Frontal cortex (tissue), 4 donors: ENCODE data around the gene CCL24. TPM values are rescaled to one million over a fixed set of nuclear protein-coding genes. Genes with fewer than 3 reads are reported as not detected.
A peak's percentile ranks its signal among the peaks of the same experiment; 100 is the strongest.
"Not testable (repeated sequence)": the region's sequence is repeated elsewhere in the genome, so short reads cannot be mapped to it uniquely, and the experiment has no call there.

ENCODE experiments used
- DNase-seq, 2 donors: peaks; one replicate each; pipeline ENCODE4 v3.0.0; 2012; ENCODE audit warnings: low spot score in 2 of 2
- FAIRE-seq: peaks from 2 replicates; lab custom pipeline; 2012; peaks lifted over from hg19 to GRCh38; lab: Jason Lieb, UNC
- total RNA-seq: library from RNA; depleted of rRNA; stranded (reverse); fragments of >200 nt; gene quantifications from one replicate; pipeline ENCODE4 v1.2.3, GENCODE V29; 2014
- donor health status: control.
- donor health status: control.
- donor health status: control.

CCL24 gene
- total RNA-seq, 1 donor from 2014 or later: not detected

DNA sequence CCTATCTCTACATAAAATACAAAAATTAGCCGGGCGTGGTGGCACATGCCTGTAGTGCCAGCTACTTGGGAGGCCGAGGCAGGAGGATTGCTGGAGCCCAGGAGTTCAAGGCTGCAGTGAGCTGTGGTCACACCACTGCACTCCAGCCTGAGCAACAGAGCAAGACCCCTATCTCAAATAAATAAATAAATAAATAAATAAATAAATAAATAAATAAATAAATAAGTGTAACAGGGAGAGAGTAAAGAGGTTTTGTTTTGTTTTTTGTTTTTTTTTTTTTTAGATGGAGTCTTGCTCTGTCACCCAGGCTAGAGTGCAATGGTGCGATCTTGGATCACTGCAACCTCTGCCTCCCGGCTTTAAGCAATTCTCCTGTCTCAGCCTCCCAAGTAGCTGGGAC is 21.0 kb downstream of the CCL24 start:
- not testable (repeated sequence) for FAIRE-seq, DNase-seq

- FAIRE-seq: no peak
Observed at GRCh38 chr7:75789361-75789924, 24.2 kb downstream of the CCL24 start.

DNA sequence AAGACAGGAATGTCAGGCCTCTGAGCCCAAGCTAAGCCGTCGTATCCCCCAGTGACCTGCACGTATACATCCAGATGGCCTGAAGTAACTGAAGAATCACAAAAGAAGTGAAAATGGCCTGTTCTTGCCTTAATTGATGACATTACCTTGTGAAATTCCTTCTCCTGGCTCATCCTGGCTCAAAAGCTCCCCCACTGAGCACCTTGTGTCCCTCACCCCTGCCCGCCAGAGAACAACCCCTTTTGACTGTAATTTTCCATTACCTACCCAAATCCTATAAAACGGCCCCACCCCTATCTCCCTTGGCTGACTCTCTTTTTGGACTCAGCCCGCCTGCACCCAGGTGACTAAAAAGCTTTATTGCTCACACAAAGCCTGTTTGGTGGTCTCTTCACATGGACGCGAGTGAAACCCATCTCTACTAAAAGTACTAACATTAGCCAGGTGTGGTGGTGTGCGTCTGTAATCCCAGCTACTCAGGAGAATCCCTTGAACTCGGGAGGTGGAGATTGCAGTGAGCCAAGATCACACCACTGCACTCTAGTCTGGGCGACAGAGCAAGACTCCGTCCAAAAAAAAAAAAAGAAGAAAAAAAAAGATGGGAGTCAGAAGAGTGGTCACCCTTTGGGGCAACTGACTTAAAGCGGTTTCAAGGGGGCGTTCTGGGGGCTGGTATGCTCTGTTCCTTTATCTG is 25.3 kb downstream of the CCL24 start:
- DNase-seq, FAIRE-seq: not testable (repeated sequence)

More at GRCh38 chr7:75789361-75789924, 24.2 kb downstream of the CCL24 start:
- DNase-seq: no peak

GRCh38 chr7:75783058-75783457 is 30.5 kb downstream of the CCL24 start:
- not testable (repeated sequence) for FAIRE-seq

DNA sequence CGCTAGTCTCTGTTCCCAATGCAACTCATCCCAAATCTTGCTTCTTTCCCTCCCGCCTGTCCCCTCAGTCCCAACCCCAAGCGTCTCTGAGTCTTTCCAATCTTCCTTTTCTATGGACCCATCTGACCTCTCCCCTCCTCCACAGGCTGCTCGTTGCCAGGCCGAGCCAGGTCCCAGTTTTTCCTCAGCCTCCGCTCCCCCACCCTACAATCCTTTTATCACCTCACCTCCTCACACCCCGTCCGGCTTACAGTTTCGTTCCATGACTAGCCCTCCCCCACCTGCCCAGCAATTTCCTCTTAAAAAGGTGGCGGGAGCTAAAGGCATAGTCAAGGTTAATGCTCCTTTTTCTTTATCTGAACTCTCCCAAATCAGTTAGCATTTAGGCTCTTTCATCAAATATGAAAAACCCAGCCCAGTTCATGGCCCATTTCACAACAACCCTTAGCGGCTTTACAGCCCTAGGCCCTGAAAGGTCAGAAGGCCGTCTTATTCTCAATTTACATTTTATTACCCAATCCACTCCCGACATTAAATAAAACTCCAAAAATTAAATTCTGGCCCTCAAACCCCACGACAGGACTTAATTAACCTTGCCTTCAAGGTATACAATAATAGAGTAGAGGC is 32.8 kb downstream of the CCL24 start:
- not testable (repeated sequence) for FAIRE-seq

More at GRCh38 chr7:75783058-75783457, 30.5 kb downstream of the CCL24 start:
- not testable (repeated sequence) for DNase-seq

GRCh38 chr7:75779516-75779915 is 34.1 kb downstream of the CCL24 start:
- FAIRE-seq, DNase-seq: not testable (repeated sequence)

More for the DNA sequence above, 32.8 kb downstream of the CCL24 start:
- not testable (repeated sequence) for DNase-seq

- not testable (repeated sequence) for DNase-seq, FAIRE-seq
Observed at GRCh38 chr7:75779035-75779434, 34.6 kb downstream of the CCL24 start.

- no peak for DNase-seq
- FAIRE-seq: no peak
Observed at GRCh38 chr7:75776295-75776971, 37.2 kb downstream of the CCL24 start.

- FAIRE-seq, DNase-seq: not testable (repeated sequence)
Observed at GRCh38 chr7:75773958-75774357, 39.6 kb downstream of the CCL24 start.

DNA sequence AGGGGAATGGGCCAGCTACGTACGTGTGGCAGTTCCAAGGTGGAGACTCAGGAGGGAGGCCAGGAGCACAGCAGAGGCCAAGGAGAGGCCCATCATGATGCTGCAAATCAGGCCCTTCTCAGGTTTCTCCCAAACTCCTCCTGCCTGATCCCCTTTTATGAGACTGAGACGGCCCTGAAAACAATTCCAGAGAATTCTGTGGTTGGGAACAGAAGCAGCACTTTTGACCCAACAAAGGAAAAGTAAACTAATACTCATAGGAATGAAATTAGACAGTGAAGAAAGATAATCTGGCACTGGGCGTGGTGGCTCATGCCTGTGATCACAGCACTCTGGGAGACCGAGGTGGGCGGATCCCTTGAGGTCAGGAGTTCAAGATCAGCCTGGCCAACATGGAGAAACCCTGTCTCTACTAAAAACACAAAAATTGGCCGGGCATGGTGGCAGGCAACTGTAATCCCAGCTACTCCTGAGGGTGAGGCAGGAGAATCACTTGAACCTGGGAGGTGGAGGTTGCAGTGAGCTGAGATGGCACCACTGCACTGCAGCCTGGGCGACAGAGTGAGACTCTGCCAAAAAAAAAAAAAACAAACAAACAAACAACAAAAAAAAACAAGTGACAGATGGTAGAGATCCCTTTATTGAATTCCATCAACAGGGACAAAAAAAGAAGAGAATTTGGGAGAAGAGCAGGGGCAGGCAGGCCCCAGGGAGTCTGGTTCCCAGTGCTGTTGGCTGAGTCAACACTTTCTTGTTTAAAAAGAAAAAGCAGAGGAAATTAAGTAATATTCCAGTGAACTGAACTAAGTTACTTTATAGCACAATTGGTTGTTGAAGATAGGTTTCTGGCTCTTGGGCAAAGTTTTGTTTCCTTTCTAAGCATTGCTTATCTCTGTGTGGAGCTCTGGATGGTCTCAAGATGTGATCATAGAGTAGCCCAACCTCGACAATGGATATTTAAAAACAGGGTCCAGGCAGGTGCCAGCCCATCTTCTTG is 41.2 kb downstream of the CCL24 start, which contains the start of gene CCL26:
Gene CCL26, minus strand, starts transcription at position 131 of the 997 bp plus-strand sequence. Its CDS starts 35 bp downstream, at position 96.
- DNase-seq: no peak
- FAIRE-seq: no peak

GRCh38 chr7:75771224-75771623 is 42.4 kb downstream of the CCL24 start:
- FAIRE-seq (no peak), DNase-seq (no peak)

- peak; percentile 70 to 87 for DNase-seq
- no peak for FAIRE-seq
Observed at GRCh38 chr7:75762350-75762917, 51.2 kb downstream of the CCL24 start.

- not testable (repeated sequence) for FAIRE-seq, DNase-seq
Observed at GRCh38 chr7:75761801-75762200, 51.8 kb downstream of the CCL24 start.

Other genes with a start within 250 kb of the CCL24 start
- 13.5 TPM for gene HIP1, start 74.9 kb downstream of the CCL24 start, total RNA-seq
- gene CCL26, start 41.6 kb downstream of the CCL24 start, total RNA-seq: not detected
- 34.2 TPM for gene RHBDD2, start 65.2 kb upstream of the CCL24 start, total RNA-seq
- 67.3 TPM for gene POR, start 101.3 kb upstream of the CCL24 start, total RNA-seq
- gene TMEM120A, start 180.8 kb upstream of the CCL24 start, total RNA-seq: 26.1 TPM
- gene STYXL1, start 234.2 kb upstream of the CCL24 start, total RNA-seq: 16.3 TPM
- 34.6 TPM for gene MDH2, start 234.3 kb upstream of the CCL24 start, total RNA-seq